Muscle of arm (tissue), 12 donors: ENCODE data around the gene NTHL1. TPM values are rescaled to one million over a fixed set of nuclear protein-coding genes. Genes with fewer than 3 reads are reported as not detected.
"Not testable (repeated sequence)": the region's sequence is repeated elsewhere in the genome, so short reads cannot be mapped to it uniquely, and the experiment has no call there.

Experiments
- DNase-seq: peaks from one replicate; pipeline ENCODE4 v3.0.0-alpha.2; 2013
- polyA plus RNA-seq, 12 donors: library from polyadenylated mRNA; unstranded; fragments of 120-200 nt; gene quantifications; one replicate each; pipeline ENCODE4 v1.2.1, GENCODE V29; 2013; ENCODE audit not compliant: insufficient read length in 12 of 12

Gene NTHL1
- polyA plus RNA-seq, 12 donors, result 8.4 to 35.5 (median 10.6) TPM; not detected in 1

GRCh38 chr16:2043667-2044451 lies 3.8 kb downstream of the NTHL1 start:
- DNase-seq, result no peak

- no peak for DNase-seq
Observed at GRCh38 chr16:2042986-2043666, 4.5 kb downstream of the NTHL1 start.

- DNase-seq, result no peak
Observed at GRCh38 chr16:2042171-2042985, 5.3 kb downstream of the NTHL1 start.

GRCh38 chr16:2040787-2041522 lies 6.7 kb downstream of the NTHL1 start:
- DNase-seq, result peak; percentile 66

GRCh38 chr16:2040041-2040786 lies 7.4 kb downstream of the NTHL1 start:
- no peak for DNase-seq

- peak; percentile 74 for DNase-seq
Observed at GRCh38 chr16:2039274-2040031, 8.2 kb downstream of the NTHL1 start.

GRCh38 chr16:2038382-2039231 lies 9.0 kb downstream of the NTHL1 start:
- DNase-seq, result peak; percentile 65

GRCh38 chr16:2037647-2038381 lies 9.8 kb downstream of the NTHL1 start:
- peak; percentile 69 for DNase-seq

- DNase-seq, result no peak
Observed at GRCh38 chr16:2037115-2037514, 10.5 kb downstream of the NTHL1 start.

GRCh38 chr16:2036200-2036966 lies 11.3 kb downstream of the NTHL1 start:
- no peak for DNase-seq

GRCh38 chr16:2035431-2036199 lies 12.0 kb downstream of the NTHL1 start:
- DNase-seq, result no peak

- no peak for DNase-seq
Observed at GRCh38 chr16:2034696-2035430, 12.8 kb downstream of the NTHL1 start.

GRCh38 chr16:2033909-2034695 lies 13.5 kb downstream of the NTHL1 start:
- not testable (repeated sequence) for DNase-seq

GRCh38 chr16:2033057-2033908 lies 14.4 kb downstream of the NTHL1 start:
- DNase-seq, result peak; percentile 65
